ENCODE results near the gene PABPN1. TPM values are rescaled to one million over a fixed set of nuclear protein-coding genes. Genes with fewer than 3 reads are reported as not detected.

The PABPN1 gene
- total and polyA plus RNA-seq, 10 donors, result 52.1 to 152 (median 132) TPM

- peaks cover 0 to 65% (median 26%) of the 10 kb centered on the region in 7 donors for H3K27me3 ChIP-seq (replicated peaks in 1 of 7)
- H3K36me3 ChIP-seq, result peaks cover 0 to 10% (median 0%) of the 10 kb centered on the region in 6 donors
- H3K4me1 ChIP-seq, result peaks cover 0 to 16% (median 11%) of the 10 kb centered on the region in 6 donors
- H3K27ac ChIP-seq, result no peak overlapping the region
- no peak for DNase-seq
- 75 to 88% (median 84%) methylated on average over 6 of the region's 6 CpGs for WGBS, 5 donors
- intact Hi-C loops (cut with DNase I; ENCODE audit: low total_unique reads), result no loop called here
- no peak for TF ChIP-seq POLR2AphosphoS5 (IDR thresholded peaks at IDR 0.05)
- no peak for TF ChIP-seq POLR2A (IDR thresholded peaks at IDR 0.05)
- TF ChIP-seq, protein P1, sequence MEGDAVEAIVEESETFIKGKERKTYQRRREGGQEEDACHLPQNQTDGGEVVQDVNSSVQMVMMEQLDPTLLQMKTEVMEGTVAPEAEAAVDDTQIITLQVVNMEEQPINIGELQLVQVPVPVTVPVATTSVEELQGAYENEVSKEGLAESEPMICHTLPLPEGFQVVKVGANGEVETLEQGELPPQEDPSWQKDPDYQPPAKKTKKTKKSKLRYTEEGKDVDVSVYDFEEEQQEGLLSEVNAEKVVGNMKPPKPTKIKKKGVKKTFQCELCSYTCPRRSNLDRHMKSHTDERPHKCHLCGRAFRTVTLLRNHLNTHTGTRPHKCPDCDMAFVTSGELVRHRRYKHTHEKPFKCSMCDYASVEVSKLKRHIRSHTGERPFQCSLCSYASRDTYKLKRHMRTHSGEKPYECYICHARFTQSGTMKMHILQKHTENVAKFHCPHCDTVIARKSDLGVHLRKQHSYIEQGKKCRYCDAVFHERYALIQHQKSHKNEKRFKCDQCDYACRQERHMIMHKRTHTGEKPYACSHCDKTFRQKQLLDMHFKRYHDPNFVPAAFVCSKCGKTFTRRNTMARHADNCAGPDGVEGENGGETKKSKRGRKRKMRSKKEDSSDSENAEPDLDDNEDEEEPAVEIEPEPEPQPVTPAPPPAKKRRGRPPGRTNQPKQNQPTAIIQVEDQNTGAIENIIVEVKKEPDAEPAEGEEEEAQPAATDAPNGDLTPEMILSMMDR (IDR thresholded peaks at IDR 0.05 in 8 of 11, conservative IDR thresholded peaks at IDR 0.05 in 3 of 11), result no peak
- H3K9me3 ChIP-seq, result no peaks in the 10 kb centered on the region
- H3K4me3 ChIP-seq, result no peak overlapping the region
These were observed 40.5 kb downstream of the PABPN1 start for GRCh38 chr14:23361763-23362162.

DNA sequence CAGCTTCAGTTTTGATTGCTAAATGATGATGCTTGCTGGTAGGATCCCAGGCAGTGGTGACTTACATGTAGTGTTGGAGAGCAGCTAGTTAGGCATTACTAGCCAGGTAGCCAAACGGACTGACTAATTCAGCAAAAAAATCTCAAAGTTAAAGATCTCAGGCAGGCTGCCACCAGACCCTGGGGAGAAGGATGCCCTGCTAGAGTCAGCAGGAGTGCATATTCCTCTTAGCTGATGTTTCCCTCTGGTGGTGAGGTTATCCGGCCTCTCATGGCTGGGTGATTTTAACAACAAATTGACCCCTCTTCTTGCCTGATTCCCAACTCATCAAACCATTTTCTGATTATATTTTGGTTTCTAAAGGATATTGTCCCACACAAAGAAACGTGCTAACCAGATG, 40.9 kb downstream of the PABPN1 start:
- intact Hi-C loops (cut with DNase I; ENCODE audit: low total_unique reads), result no loop called here
- peaks cover 0 to 16% (median 11%) of the 10 kb centered on the region in 6 donors for H3K4me1 ChIP-seq
- H3K4me3 ChIP-seq, result no peak overlapping the region
- no peaks in the 10 kb centered on the region for H3K9me3 ChIP-seq
- 59 to 77% (median 76%) methylated on average over 3 of the region's 3 CpGs for WGBS, 5 donors
- peaks cover 0 to 5% (median 0%) of the 10 kb centered on the region in 6 donors for H3K36me3 ChIP-seq
- H3K27ac ChIP-seq, result no peak overlapping the region
- TF ChIP-seq POLR2A (IDR thresholded peaks at IDR 0.05) (no peak), POLR2AphosphoS5 (IDR thresholded peaks at IDR 0.05) (no peak)
- TF ChIP-seq, protein P1 (IDR thresholded peaks at IDR 0.05 in 8 of 11, conservative IDR thresholded peaks at IDR 0.05 in 3 of 11), result no peak
- peak; percentile 8 for DNase-seq
- peaks cover 0 to 65% (median 26%) of the 10 kb centered on the region in 7 donors for H3K27me3 ChIP-seq (replicated peaks in 1 of 7)

- WGBS, 5 donors, result 23 to 34% (median 30%) methylated on average over 21 of the region's 21 CpGs
- DNase-seq, result peak; percentile 45
- peak in 1 of 3 donors; percentile 40 for TF ChIP-seq POLR2AphosphoS5 (IDR thresholded peaks at IDR 0.05)
- TF ChIP-seq, protein P1 (IDR thresholded peaks at IDR 0.05 in 8 of 11, conservative IDR thresholded peaks at IDR 0.05 in 3 of 11), result no peak
- TF ChIP-seq POLR2A (IDR thresholded peaks at IDR 0.05), result no peak
- intact Hi-C loops (cut with DNase I; ENCODE audit: low total_unique reads), result no loop called here
- Histone ChIP-seq H3K9me3 (no peaks in the 10 kb centered on the region), H3K36me3 (no peaks in the 10 kb centered on the region), H3K4me1 (peaks cover 0 to 16% (median 11%) of the 10 kb centered on the region in 6 donors), H3K27me3 (replicated peaks in 1 of 7) (peaks cover 0 to 64% (median 26%) of the 10 kb centered on the region in 7 donors), H3K27ac (peak overlapping the region; percentile 13 to 82 (median 76)), H3K4me3 (peak overlapping the region in 5 of 8 donors; percentile 29 to 60 (median 33))
These were observed 43.1 kb downstream of the PABPN1 start for GRCh38 chr14:23364164-23365035.
